GM13977 (cell line): ENCODE measurements around the gene CDC40.

Experiments used
- DNase-seq: peaks from one replicate; pipeline ENCODE4 v3.0.0; 2012; ENCODE audit warnings: low spot score
- in situ Hi-C: fragments of 300-500 bp; cut with MboI; formaldehyde crosslinking; loops from one replicate; pipeline ENCODE4 v1.12.0; 2022; ENCODE audit warnings: low sequenced_read_pairs, low pct_unique_long_range_greater_than_20kb, mixed read lengths, inconsistent platforms; ENCODE audit not compliant: unreplicated experiment
- TF ChIP-seq, protein P1 (sequence below): IDR thresholded peaks from 2 replicates; pipeline ENCODE4 v1.5.1; 2012; ENCODE audit warnings: mild to moderate bottlenecking, control low read depth; ENCODE audit not compliant: insufficient read depth; ENCODE audit errors: extremely low read depth, missing control alignments

Gene CDC40

DNA sequence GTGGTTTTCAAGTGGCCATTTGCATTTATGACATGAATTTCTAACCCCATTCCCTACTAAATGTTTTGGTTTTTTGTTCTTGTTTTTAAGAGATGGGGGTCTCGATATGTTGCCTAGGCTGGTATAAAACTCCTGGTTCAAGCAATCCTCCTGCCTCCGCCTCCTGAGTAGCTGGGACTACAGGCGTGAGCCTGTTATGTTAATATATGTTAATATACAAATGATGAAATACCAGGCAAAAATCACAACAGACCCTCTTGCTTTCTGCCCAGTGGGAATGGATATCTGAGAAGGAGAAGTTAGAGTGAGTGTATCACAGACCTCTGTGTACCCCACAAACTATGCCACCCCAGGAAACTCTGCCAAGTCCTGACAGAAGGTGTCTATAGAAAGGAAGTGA lies 66.2 kb downstream of the CDC40 start:
- in situ Hi-C loops: no loop called here
- TF ChIP-seq, protein P1, sequence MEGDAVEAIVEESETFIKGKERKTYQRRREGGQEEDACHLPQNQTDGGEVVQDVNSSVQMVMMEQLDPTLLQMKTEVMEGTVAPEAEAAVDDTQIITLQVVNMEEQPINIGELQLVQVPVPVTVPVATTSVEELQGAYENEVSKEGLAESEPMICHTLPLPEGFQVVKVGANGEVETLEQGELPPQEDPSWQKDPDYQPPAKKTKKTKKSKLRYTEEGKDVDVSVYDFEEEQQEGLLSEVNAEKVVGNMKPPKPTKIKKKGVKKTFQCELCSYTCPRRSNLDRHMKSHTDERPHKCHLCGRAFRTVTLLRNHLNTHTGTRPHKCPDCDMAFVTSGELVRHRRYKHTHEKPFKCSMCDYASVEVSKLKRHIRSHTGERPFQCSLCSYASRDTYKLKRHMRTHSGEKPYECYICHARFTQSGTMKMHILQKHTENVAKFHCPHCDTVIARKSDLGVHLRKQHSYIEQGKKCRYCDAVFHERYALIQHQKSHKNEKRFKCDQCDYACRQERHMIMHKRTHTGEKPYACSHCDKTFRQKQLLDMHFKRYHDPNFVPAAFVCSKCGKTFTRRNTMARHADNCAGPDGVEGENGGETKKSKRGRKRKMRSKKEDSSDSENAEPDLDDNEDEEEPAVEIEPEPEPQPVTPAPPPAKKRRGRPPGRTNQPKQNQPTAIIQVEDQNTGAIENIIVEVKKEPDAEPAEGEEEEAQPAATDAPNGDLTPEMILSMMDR: no peak
- DNase-seq: no peak

- TF ChIP-seq, protein P1: no peak
- in situ Hi-C loops: no loop called here
- no peak for DNase-seq
Measured at GRCh38 chr6:110246900-110247546, 66.8 kb downstream of the CDC40 start.

DNA sequence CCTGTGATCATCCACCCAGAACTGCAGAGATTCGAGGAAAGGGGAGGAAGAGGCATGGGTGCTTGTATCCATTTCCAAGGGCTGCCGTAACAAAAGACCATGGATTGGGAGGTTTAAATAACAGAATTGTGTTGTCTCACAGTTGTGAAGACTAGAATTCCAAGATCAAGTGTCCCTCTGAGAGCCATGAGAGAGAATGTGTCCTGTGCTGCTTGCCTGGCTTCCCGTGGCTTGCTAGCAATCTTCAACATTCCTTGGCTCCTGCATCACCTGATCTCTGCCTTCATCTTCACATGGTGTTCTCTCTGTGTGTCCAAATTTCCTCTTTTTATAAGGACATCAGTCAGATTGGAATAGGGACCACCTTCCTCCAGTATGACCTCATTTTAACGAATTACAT lies 69.8 kb downstream of the CDC40 start:
- TF ChIP-seq, protein P1: no peak
- in situ Hi-C loops: no loop called here
- no peak for DNase-seq

GRCh38 chr6:110250838-110251237 lies 70.6 kb downstream of the CDC40 start:
- in situ Hi-C loops: no loop called here
- DNase-seq: no peak
- TF ChIP-seq, protein P1: no peak

DNA sequence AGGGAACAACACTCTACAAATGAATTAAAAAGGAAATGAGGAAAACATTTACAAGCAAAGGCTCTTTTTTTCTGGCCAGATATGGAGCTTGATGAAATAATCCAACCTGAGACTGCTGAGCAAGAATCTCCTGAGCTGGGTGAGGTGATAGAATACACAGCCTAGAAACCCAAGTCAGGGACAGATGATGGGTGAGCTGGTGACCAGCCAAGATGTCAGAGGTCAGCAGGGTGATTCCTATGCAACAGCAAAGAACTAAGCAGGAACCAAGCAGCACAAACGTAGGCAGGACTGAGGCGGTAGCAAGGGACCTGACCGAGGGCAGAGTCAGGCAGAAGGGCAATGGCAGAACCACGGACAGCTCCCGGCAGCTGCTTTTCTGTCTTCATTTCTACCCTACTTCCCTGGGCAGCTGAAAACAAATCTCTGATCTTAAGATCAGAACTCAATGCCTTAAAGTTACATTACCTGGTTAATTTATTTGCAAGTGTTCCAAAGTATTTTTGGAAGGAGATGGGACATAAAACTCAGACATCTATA lies 75.1 kb downstream of the CDC40 start:
- TF ChIP-seq, protein P1: no peak
- in situ Hi-C loops: no loop called here
- DNase-seq: no peak

GRCh38 chr6:110256366-110256765 lies 76.1 kb downstream of the CDC40 start:
- TF ChIP-seq, protein P1: no peak
- in situ Hi-C loops: no loop called here
- DNase-seq: no peak

GRCh38 chr6:110265273-110265672 lies 85.0 kb downstream of the CDC40 start:
- TF ChIP-seq, protein P1: no peak
- in situ Hi-C loops: no loop called here
- DNase-seq: peak; percentile 8
